Ovary (tissue), 3 donors: ENCODE measurements around the gene ANAPC5.
"Not testable (repeated sequence)": the region's sequence is repeated elsewhere in the genome, so short reads cannot be mapped to it uniquely, and the experiment has no call there.

Source experiments
- EP300 ChIP-seq: sonication (generic); formaldehyde crosslinking; IDR thresholded peaks from one replicate; pipeline ENCODE4 v1.6.1; 2017; ENCODE audit warnings: antibody characterized with exemption
- POLR2A ChIP-seq: fragments of 450-650 bp; IDR thresholded peaks from one replicate; pipeline ENCODE4 v1.6.1; 2017; ENCODE audit warnings: antibody characterized with exemption, mild to moderate bottlenecking, moderate library complexity
- TF ChIP-seq, protein P1 (sequence below), 3 donors: fragments of 450-650 bp in 2 of 3; fragments of 200-600 bp in 1 of 3; IDR thresholded peaks; one replicate each; pipeline versions ENCODE4 v1.5.1 to v1.8.0; 2016 to 2022; ENCODE audit warnings: antibody characterized with exemption in 3 of 3, mild to moderate bottlenecking in 1 of 3
- donor health status: DM: no; HTN: no; CAD: no.

DNA sequence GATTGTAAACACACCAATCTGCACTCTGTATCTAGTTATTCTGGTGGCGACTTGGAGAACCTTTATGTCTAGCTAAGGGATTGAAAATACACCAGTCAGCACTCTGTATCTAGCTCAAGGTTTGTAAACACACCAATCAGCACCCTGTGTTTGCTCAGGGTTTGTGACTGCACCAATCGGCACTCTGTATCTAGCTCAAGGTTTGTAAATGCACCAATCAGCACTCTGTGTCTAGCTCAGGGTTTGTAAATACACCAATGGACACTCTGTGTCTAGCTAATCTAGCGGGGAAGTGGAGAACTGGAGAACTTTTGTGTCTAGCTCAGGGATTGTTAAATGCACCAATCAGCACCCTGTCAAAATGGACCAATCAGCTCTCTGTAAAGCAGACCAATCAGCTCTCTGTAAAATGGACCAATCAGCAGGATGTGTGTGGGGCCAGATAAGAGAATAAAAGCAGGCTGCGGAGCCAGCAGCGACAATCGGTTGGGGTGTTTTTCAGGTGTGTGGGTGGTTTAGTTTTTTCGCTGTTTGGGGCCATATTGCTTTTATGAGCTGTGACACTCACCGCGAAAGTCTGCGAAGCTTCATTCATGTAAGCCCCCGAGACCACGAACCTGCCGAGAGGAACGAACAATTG lies 22.9 kb upstream of the ANAPC5 start:
- TF ChIP-seq, protein P1, sequence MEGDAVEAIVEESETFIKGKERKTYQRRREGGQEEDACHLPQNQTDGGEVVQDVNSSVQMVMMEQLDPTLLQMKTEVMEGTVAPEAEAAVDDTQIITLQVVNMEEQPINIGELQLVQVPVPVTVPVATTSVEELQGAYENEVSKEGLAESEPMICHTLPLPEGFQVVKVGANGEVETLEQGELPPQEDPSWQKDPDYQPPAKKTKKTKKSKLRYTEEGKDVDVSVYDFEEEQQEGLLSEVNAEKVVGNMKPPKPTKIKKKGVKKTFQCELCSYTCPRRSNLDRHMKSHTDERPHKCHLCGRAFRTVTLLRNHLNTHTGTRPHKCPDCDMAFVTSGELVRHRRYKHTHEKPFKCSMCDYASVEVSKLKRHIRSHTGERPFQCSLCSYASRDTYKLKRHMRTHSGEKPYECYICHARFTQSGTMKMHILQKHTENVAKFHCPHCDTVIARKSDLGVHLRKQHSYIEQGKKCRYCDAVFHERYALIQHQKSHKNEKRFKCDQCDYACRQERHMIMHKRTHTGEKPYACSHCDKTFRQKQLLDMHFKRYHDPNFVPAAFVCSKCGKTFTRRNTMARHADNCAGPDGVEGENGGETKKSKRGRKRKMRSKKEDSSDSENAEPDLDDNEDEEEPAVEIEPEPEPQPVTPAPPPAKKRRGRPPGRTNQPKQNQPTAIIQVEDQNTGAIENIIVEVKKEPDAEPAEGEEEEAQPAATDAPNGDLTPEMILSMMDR (IDR thresholded peaks at IDR 0.05) = not testable (repeated sequence)
- not testable (repeated sequence) for TF ChIP-seq EP300, POLR2A
